ENCODE data around the gene NEUROD4. TPM values are rescaled to one million over a fixed set of nuclear protein-coding genes. Genes with fewer than 3 reads are reported as not detected.

NEUROD4 gene
- total RNA-seq, 1 donor from 2014 or later: 6.9 TPM

GRCh38 chr12:55049676-55050075, 29.9 kb downstream of the NEUROD4 start:
- DNase-seq (ENCODE audit: low read depth, low spot score): no peak
- TF ChIP-seq CTCF (conservative IDR thresholded peaks at IDR 0.05): no peak
- no peak overlapping the region for H3K4me3 Mint-ChIP-seq
- H3K36me3 Mint-ChIP-seq (ENCODE audit: low read depth): no peaks in the 10 kb centered on the region
- H3K27ac Mint-ChIP-seq (ENCODE audit: unreplicated experiment): no peak overlapping the region
- H3K27me3 Mint-ChIP-seq (ENCODE audit: low read depth): no peaks in the 10 kb centered on the region
- no peaks in the 10 kb centered on the region for H3K9me3 Mint-ChIP-seq
- H3K4me1 Mint-ChIP-seq: no peaks in the 10 kb centered on the region

GRCh38 chr12:55051197-55051947, 31.6 kb downstream of the NEUROD4 start:
- Mint-ChIP-seq H3K27me3 (ENCODE audit: low read depth) (no peaks in the 10 kb centered on the region), H3K36me3 (ENCODE audit: low read depth) (no peaks in the 10 kb centered on the region), H3K27ac (ENCODE audit: unreplicated experiment) (no peak overlapping the region), H3K9me3 (no peaks in the 10 kb centered on the region), H3K4me3 (no peak overlapping the region), H3K4me1 (no peaks in the 10 kb centered on the region)
- DNase-seq (ENCODE audit: low read depth, low spot score): no peak
- TF ChIP-seq CTCF (conservative IDR thresholded peaks at IDR 0.05): no peak

GRCh38 chr12:55057481-55057880, 37.7 kb downstream of the NEUROD4 start:
- no peak for TF ChIP-seq CTCF (conservative IDR thresholded peaks at IDR 0.05)
- Mint-ChIP-seq H3K9me3 (no peaks in the 10 kb centered on the region), H3K27me3 (ENCODE audit: low read depth) (no peaks in the 10 kb centered on the region), H3K4me3 (no peak overlapping the region), H3K27ac (ENCODE audit: unreplicated experiment) (peak overlapping the region; percentile 65), H3K4me1 (peaks cover 15% of the 10 kb centered on the region), H3K36me3 (ENCODE audit: low read depth) (no peaks in the 10 kb centered on the region)
- no peak for DNase-seq (ENCODE audit: low read depth, low spot score)

- DNase-seq (ENCODE audit: low read depth, low spot score): no peak
- no peak for TF ChIP-seq CTCF (conservative IDR thresholded peaks at IDR 0.05)
- Mint-ChIP-seq H3K4me1 (peaks cover 15% of the 10 kb centered on the region), H3K4me3 (no peak overlapping the region), H3K9me3 (no peaks in the 10 kb centered on the region), H3K27ac (ENCODE audit: unreplicated experiment) (no peak overlapping the region), H3K36me3 (ENCODE audit: low read depth) (no peaks in the 10 kb centered on the region), H3K27me3 (ENCODE audit: low read depth) (no peaks in the 10 kb centered on the region)
Observed at GRCh38 chr12:55058082-55058481, 38.3 kb downstream of the NEUROD4 start.

GRCh38 chr12:55058776-55059175, 39.0 kb downstream of the NEUROD4 start:
- no peaks in the 10 kb centered on the region for H3K9me3 Mint-ChIP-seq
- DNase-seq (ENCODE audit: low read depth, low spot score): no peak
- no peaks in the 10 kb centered on the region for H3K36me3 Mint-ChIP-seq (ENCODE audit: low read depth)
- H3K4me1 Mint-ChIP-seq: peaks cover 15% of the 10 kb centered on the region
- H3K27ac Mint-ChIP-seq (ENCODE audit: unreplicated experiment): no peak overlapping the region
- no peaks in the 10 kb centered on the region for H3K27me3 Mint-ChIP-seq (ENCODE audit: low read depth)
- no peak for TF ChIP-seq CTCF (conservative IDR thresholded peaks at IDR 0.05)
- H3K4me3 Mint-ChIP-seq: no peak overlapping the region

Measured in neural crest cell (in vitro differentiated cells).